Fibroblast of lung (primary cell): ENCODE data around the gene CNNM4. TPM values are rescaled to one million over a fixed set of nuclear protein-coding genes. Genes with fewer than 3 reads are reported as not detected.
A peak's percentile ranks its signal among the peaks of the same experiment; 100 is the strongest.

Source experiments
- DNase-seq, 2 donors: peaks; one replicate each; pipeline versions ENCODE4 v3.0.0 to v3.0.0-alpha.2; 2010; ENCODE audit warnings: low read depth in 2 of 2
- H2AFZ ChIP-seq: 2 replicates; pipeline ENCODE4 v1.5.1; 2012; ENCODE audit warnings: low read length, control low read depth, inconsistent platforms
- H3K27ac ChIP-seq: 2 replicates; pipeline ENCODE4 v1.5.1; 2011; ENCODE audit warnings: low read length, control low read depth; ENCODE audit not compliant: insufficient read depth
- H3K27me3 ChIP-seq: 2 replicates; pipeline ENCODE4 v1.5.1; 2011; ENCODE audit warnings: mild to moderate bottlenecking, low read length; ENCODE audit not compliant: control insufficient read depth, insufficient read depth
- H3K36me3 ChIP-seq: 2 replicates; pipeline ENCODE4 v1.5.1; 2011; ENCODE audit warnings: low read length; ENCODE audit not compliant: control insufficient read depth, insufficient read depth
- H3K4me1 ChIP-seq: 2 replicates; pipeline ENCODE4 v1.5.1; 2011; ENCODE audit warnings: low read length; ENCODE audit not compliant: control insufficient read depth, insufficient read depth; ENCODE audit errors: extremely low read depth
- H3K4me2 ChIP-seq: 2 replicates; pipeline ENCODE4 v1.5.1; 2011; ENCODE audit warnings: low read length, control low read depth; ENCODE audit not compliant: insufficient read depth; ENCODE audit errors: extremely low read depth
- H3K4me3 ChIP-seq, 4 experiments: fragments of 200-600 bp in 1 of 4; sonication (generic) in 1 of 4; replicated peaks in 1 of 4; 2 replicates each; pipeline ENCODE4 v1.5.1; 2011 to 2016; ENCODE audit warnings: low read length in 4 of 4, low read depth in 3 of 4, mild to moderate bottlenecking in 3 of 4, control low read depth in 2 of 4, inconsistent platforms in 1 of 4, mixed read lengths in 1 of 4; ENCODE audit not compliant: insufficient read depth in 1 of 4; ENCODE audit errors: control extremely low read depth in 1 of 4
- H3K79me2 ChIP-seq: 2 replicates; pipeline ENCODE4 v1.5.1; 2012; ENCODE audit warnings: mild to moderate bottlenecking, low read length, inconsistent platforms; ENCODE audit not compliant: control insufficient read depth, insufficient read depth
- H3K9ac ChIP-seq: 2 replicates; pipeline ENCODE4 v1.5.1; 2011; ENCODE audit warnings: mild to moderate bottlenecking, low read length, control low read depth; ENCODE audit not compliant: insufficient read depth
- H3K9me3 ChIP-seq: 2 replicates; pipeline ENCODE4 v1.5.1; 2012; ENCODE audit warnings: low read depth, low read length; ENCODE audit not compliant: control insufficient read depth, insufficient read depth
- H4K20me1 ChIP-seq: 2 replicates; pipeline ENCODE4 v1.5.1; 2011; ENCODE audit warnings: low read length; ENCODE audit not compliant: control insufficient read depth, insufficient read depth; ENCODE audit errors: extremely low read depth
- CTCF ChIP-seq, 2 donors: IDR thresholded peaks in 1 of 2; conservative IDR thresholded peaks in 1 of 2; 1 replicate in 1 of 2; 2 replicates in 1 of 2; pipeline ENCODE4 v1.5.1; 2011 to 2012; ENCODE audit warnings: low read length in 2 of 2, control low read depth in 1 of 2, inconsistent platforms in 1 of 2, low read depth in 1 of 2, mild to moderate bottlenecking in 1 of 2
- EZH2 ChIP-seq: IDR thresholded peaks from 2 replicates; pipeline ENCODE4 v1.5.1; 2012; ENCODE audit warnings: low read length, control low read depth, mild to moderate bottlenecking; ENCODE audit errors: missing control alignments
- polyA plus RNA-seq, 2 donors: library from polyadenylated mRNA; depleted of rRNA in 1 of 2; stranded (reverse) in 1 of 2; unstranded in 1 of 2; fragments of >200 nt; gene quantifications; 2 replicates each; pipeline ENCODE4 v1.2.1, GENCODE V29; 2011 to 2012; ENCODE audit warnings: missing spikeins in 1 of 2
- total RNA-seq: library from RNA; depleted of rRNA; stranded (reverse); fragments of >200 nt; gene quantifications from 2 replicates; pipeline ENCODE4 v1.2.1, GENCODE V29; 2014

Gene CNNM4
- total and polyA plus RNA-seq, 2 donors (not counting 1 experiment from before 2014, with no cell fraction given) = 3.3 to 3.5 TPM

GRCh38 chr2:96729748-96730147 lies 31.0 kb upstream of the CNNM4 start:
- H3K4me2 ChIP-seq = no peak overlapping the region
- DNase-seq = no peak

GRCh38 chr2:96730212-96730611 lies 30.5 kb upstream of the CNNM4 start:
- Histone ChIP-seq H2AFZ (no peak overlapping the region), H3K79me2 (no peaks in the 10 kb centered on the region), H3K36me3 (peaks cover 3% of the 10 kb centered on the region), H3K9me3 (no peaks in the 10 kb centered on the region), H3K27me3 (no peaks in the 10 kb centered on the region), H3K4me3 (no peak overlapping the region), H3K4me2 (no peak overlapping the region), H3K27ac (no peak overlapping the region), H4K20me1 (no peaks in the 10 kb centered on the region), H3K9ac (no peak overlapping the region), H3K4me1 (no peaks in the 10 kb centered on the region)
- DNase-seq = peak in 1 of 2 donors; percentile 45
- no peak for TF ChIP-seq EZH2
- no peak for TF ChIP-seq CTCF (conservative IDR thresholded peaks at IDR 0.05 in 1 of 2, IDR thresholded peaks at IDR 0.05 in 1 of 2; ENCODE audit: low read depth in 1 of 2, low read length in 2 of 2)

More at GRCh38 chr2:96729748-96730147, 31.0 kb upstream of the CNNM4 start:
- Histone ChIP-seq H3K27me3 (no peaks in the 10 kb centered on the region), H3K79me2 (no peaks in the 10 kb centered on the region), H2AFZ (no peak overlapping the region), H3K9ac (no peak overlapping the region), H3K4me3 (no peak overlapping the region), H3K9me3 (no peaks in the 10 kb centered on the region), H4K20me1 (no peaks in the 10 kb centered on the region), H3K4me1 (no peaks in the 10 kb centered on the region), H3K36me3 (peaks cover 3% of the 10 kb centered on the region), H3K27ac (no peak overlapping the region)
- no peak for TF ChIP-seq EZH2
- no peak for TF ChIP-seq CTCF (conservative IDR thresholded peaks at IDR 0.05 in 1 of 2, IDR thresholded peaks at IDR 0.05 in 1 of 2; ENCODE audit: low read depth in 1 of 2, low read length in 2 of 2)

GRCh38 chr2:96733931-96734330 lies 26.8 kb upstream of the CNNM4 start:
- Histone ChIP-seq H3K4me1 (no peaks in the 10 kb centered on the region), H3K27me3 (no peaks in the 10 kb centered on the region), H4K20me1 (no peaks in the 10 kb centered on the region), H3K79me2 (no peaks in the 10 kb centered on the region), H3K9me3 (no peaks in the 10 kb centered on the region), H3K4me3 (no peak overlapping the region), H2AFZ (no peak overlapping the region), H3K36me3 (peaks cover 3% of the 10 kb centered on the region), H3K27ac (no peak overlapping the region), H3K9ac (no peak overlapping the region), H3K4me2 (no peak overlapping the region)
- no peak for DNase-seq
- TF ChIP-seq CTCF (conservative IDR thresholded peaks at IDR 0.05 in 1 of 2, IDR thresholded peaks at IDR 0.05 in 1 of 2; ENCODE audit: low read depth in 1 of 2, low read length in 2 of 2) (no peak), EZH2 (no peak)
